ENCODE results near the gene PCSK6. TPM values are rescaled to one million over a fixed set of nuclear protein-coding genes. Genes with fewer than 3 reads are reported as not detected.

Gene PCSK6
- total and polyA plus RNA-seq, 5 experiments from 2014 or later, result 0.04 to 6.7 (median 1.3) TPM

DNA sequence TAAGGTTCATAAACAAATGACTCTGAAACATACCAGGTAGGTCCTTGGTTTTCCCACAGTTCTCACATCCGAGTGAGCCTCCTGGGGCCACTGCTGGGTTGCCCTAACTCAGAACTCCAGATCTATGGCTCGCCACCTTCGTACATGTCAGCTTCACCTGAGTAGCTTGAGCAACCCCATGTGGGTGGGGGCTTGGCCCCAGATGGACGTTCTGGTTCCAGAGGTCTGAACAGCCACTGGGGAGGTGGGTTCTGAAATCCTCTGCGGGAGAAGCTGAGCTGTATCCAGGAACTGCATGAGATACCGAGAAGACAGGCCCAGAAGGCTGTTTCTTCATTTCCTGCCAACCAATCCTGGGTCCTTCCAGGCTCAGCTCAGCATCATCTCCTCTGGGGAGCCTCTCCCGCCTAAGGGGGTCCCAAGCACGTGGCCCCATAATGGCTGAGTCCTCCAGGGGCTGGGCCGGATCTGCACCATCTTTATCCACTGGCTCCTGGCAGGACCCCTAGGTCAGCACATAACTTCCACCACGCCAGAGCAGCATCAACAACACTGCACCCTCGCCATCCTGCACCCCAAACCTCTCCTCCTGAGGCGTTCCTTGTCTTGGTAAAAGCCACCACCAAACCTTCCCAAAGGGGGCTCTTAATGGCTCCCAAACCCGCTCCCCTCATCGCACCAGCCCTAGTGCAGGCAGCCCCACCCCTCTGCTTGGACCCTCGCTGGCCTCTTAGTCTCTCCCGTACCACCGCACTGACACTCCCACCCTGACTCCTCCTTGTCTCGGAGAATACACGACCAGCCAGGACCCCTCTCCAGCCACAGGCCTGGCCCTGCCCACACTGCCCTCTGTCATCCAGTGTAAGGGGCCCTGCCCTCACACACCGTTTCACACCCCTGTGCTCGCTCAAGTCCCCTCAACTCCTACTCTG is 39.8 kb downstream of the PCSK6 start:
- peaks cover 0 to 11% (median 0%) of the 10 kb centered on the region in 9 donors for H3K9me3 Mint-ChIP-seq
- H3K36me3 Mint-ChIP-seq, result peaks cover 0 to 3% (median 0%) of the 10 kb centered on the region in 3 donors
- H3K4me3 Mint-ChIP-seq, result no peak overlapping the region
- DNase-seq (no peak), ATAC-seq (no peak)
- peaks cover 21 to 54% (median 22%) of the 10 kb centered on the region in 5 donors for H3K27me3 Mint-ChIP-seq
- POLR2A ChIA-PET, result no interaction called here
- H3K4me1 Mint-ChIP-seq, result peaks cover 0 to 12% (median 3%) of the 10 kb centered on the region in 4 donors
- no peak overlapping the region for H3K27ac Mint-ChIP-seq

DNA sequence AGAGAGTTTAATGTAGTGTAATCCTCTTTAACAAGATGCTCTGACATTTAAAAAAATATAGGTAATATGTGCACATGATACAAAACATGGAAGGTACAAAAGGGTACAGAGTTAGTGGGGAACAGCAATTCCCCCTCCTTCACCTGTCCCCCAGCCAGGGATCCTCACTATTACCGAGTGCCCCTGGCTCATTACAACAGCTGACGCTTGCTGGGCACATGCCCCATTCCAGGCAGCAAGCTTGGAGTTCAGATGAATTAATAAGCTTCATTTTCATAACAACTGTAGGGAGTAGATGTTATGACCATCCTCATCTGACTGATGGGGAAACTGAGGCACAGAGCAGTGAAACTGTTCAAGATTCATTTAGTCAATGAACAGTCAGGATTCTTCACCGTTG is 41.2 kb downstream of the PCSK6 start:
- peaks cover 0 to 12% (median 3%) of the 10 kb centered on the region in 4 donors for H3K4me1 Mint-ChIP-seq
- H3K4me3 Mint-ChIP-seq, result no peak overlapping the region
- peaks cover 0 to 3% (median 0%) of the 10 kb centered on the region in 3 donors for H3K36me3 Mint-ChIP-seq
- DNase-seq, result no peak
- POLR2A ChIA-PET, result no interaction called here
- H3K27ac Mint-ChIP-seq, result no peak overlapping the region
- H3K27me3 Mint-ChIP-seq, result peaks cover 16 to 46% (median 21%) of the 10 kb centered on the region in 5 donors
- no peak for ATAC-seq
- H3K9me3 Mint-ChIP-seq, result peaks cover 0 to 12% (median 0%) of the 10 kb centered on the region in 9 donors

DNA sequence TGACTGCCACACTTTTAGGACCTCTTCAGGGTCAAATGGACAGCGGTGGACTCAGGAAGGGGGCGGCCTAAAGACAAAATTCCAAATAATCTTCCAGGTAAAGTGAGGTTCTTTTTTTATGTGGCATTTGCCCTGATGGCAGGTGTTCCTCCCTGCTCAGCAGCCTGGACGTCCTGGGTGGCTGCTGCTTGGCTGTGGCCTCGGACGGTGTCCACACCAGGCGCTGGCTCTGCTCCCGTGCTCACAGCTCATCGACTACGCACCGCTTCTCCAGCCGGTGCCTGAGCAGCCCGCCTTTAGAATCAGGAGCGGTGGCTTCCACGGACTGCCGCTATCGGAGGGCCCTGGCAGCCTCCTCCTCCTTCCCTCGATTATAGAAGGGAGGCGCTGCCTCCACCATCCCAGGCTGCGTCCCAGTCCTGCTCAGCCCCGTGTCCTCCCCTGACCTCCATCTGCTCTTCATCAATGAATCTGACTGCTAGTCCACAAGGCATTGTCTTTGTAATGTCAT is 41.9 kb downstream of the PCSK6 start:
- Mint-ChIP-seq H3K4me1 (peaks cover 0 to 12% (median 4%) of the 10 kb centered on the region in 4 donors), H3K4me3 (no peak overlapping the region), H3K27me3 (peaks cover 14 to 38% (median 21%) of the 10 kb centered on the region in 5 donors), H3K9me3 (peaks cover 0 to 12% (median 0%) of the 10 kb centered on the region in 9 donors), H3K27ac (no peak overlapping the region), H3K36me3 (peaks cover 0 to 3% (median 0%) of the 10 kb centered on the region in 3 donors)
- DNase-seq, result no peak
- no peak for ATAC-seq
- POLR2A ChIA-PET, result no interaction called here

DNA sequence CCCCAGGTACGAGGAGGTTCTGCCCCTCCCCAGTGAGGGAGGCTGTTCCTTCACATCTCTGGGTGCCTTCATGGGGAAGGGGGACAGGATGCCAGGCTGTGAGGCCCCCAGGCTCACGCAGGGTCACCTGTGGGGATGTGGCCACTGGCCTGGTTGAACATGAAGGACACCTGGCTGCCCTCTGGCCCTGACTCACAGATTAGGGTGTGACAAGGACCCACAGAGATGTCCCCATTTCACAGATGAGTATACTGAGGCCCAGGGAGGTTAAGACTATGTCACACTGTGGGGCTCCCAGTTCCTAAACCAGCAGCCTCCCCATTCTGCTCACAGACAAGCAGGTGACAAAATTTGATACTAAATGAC is 42.4 kb downstream of the PCSK6 start:
- peaks cover 0 to 12% (median 5%) of the 10 kb centered on the region in 4 donors for H3K4me1 Mint-ChIP-seq
- ATAC-seq, result no peak
- H3K27me3 Mint-ChIP-seq, result peaks cover 12 to 34% (median 20%) of the 10 kb centered on the region in 5 donors
- no peak for DNase-seq
- peaks cover 0 to 3% (median 0%) of the 10 kb centered on the region in 3 donors for H3K36me3 Mint-ChIP-seq
- H3K27ac Mint-ChIP-seq, result no peak overlapping the region
- H3K4me3 Mint-ChIP-seq, result no peak overlapping the region
- POLR2A ChIA-PET, result no interaction called here
- peaks cover 0 to 12% (median 0%) of the 10 kb centered on the region in 9 donors for H3K9me3 Mint-ChIP-seq

DNA sequence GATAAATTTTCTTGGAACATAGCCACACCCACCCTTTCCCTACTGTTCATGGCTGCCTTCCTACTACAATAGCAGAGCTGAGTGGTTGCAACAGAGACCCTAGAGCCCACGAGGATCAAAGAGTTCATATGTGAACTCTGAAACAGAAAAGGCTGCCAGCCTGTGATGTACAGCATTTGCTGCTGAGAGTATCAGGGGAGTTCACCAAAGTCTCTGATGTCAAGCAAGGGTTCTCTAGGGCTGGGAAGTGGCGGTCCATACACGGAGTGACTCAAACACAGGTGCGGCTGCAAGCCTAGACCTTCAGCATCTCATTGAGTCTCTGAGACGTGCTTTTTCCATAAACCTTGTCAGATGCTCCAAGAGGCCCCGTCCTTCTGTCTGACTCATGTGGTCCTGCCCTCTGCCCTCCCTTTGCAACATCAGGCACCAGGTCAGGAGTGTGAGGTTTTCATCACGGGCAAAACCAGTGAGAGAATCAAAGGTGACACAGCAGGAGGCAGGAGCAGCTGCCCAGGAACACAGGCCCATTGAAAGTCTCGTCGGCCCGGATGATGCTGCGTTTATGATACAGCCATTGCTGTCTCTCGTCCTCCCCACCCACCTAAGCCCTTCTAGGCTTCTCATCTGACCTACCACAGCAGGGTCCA is 42.9 kb downstream of the PCSK6 start:
- Mint-ChIP-seq H3K36me3 (peaks cover 0 to 3% (median 0%) of the 10 kb centered on the region in 3 donors), H3K4me1 (peaks cover 0 to 11% (median 5%) of the 10 kb centered on the region in 4 donors), H3K27me3 (peaks cover 9 to 29% (median 17%) of the 10 kb centered on the region in 5 donors), H3K9me3 (peaks cover 0 to 12% (median 0%) of the 10 kb centered on the region in 9 donors), H3K27ac (no peak overlapping the region), H3K4me3 (no peak overlapping the region)
- POLR2A ChIA-PET, result no interaction called here
- ATAC-seq (no peak), DNase-seq (no peak)

DNA sequence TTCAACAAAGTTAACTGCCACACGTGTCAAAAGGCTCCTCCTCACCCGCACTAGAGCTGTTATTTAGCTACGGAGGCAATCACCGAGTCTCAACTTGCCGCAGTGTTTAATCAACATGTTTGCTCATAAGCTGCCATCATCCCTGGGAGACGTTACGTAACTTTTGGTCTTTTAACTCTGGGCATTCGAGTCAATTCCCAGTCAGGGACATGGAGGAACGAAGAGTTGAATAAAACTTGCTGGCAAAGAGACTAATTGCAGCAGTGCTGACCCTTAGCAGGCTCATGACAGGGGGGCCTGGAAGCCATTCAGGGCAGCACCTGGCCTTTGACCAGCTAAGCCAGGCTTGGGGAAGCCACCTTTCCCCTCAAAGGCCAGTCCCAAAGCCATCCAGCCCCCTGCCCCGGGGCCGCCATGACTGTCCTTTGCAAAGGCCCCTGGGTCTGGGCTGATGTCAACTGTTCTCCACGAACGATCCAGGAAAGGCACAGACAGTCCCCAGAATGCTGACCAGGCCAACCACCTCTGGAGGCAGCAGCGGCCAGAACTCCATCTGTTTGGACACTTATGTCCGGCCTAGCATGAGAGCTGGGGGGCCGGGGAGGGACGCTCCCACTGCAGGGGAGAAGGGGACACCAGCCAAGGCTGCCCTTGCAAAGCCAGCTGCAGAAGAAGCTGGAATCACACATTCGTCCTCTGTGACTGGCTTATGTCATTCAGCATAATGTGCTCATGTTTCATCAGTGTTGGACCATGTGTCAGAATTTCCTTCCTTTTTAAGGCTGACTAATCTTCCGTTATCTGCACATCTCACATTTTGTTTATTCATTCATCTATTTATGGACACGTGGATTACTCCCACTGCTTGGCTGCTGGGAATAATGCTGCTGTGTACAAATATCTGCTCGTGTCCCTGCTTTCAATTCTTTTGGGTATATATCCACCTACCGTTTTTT is 43.7 kb downstream of the PCSK6 start:
- ATAC-seq, result no peak
- no peak for DNase-seq

DNA sequence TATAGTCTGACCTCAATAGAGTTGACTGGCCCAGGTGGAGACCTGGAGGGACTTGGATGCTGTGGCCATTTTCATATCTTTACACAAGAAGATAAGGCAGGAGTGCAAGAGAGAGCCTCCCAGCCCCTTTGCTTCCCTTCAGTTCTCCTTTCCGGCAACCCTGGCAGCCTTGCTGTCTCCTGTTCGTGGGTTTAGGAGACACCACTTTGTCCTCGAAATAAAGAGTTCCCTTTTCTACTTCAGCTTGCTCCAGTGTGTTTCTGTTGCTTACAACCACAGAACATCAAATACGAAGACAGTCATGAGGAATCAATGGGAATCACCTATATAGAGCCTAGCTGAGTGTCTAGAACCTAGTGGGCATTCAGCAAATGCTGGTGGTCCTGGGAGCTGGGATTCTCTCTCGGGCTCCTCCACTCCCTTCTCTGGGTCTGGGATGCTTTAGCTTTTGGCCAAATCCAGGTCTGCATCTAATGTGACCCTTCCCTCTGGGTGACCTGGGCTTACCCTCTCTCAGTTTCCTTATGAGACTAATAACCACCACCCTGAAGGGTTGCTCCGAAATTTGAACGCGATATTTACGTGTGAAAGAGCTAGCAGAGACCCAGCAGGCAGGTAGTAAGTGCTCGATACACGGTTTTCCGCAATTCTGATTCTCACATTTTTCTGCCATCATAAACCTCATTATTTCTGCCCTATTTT is 44.5 kb downstream of the PCSK6 start:
- H3K36me3 Mint-ChIP-seq, result peaks cover 0 to 3% (median 0%) of the 10 kb centered on the region in 3 donors
- no peak for DNase-seq

More for the DNA sequence above, 43.7 kb downstream of the PCSK6 start:
- POLR2A ChIA-PET, result no interaction called here
- no peak overlapping the region for H3K4me3 Mint-ChIP-seq
- no peak overlapping the region for H3K27ac Mint-ChIP-seq
- peaks cover 0 to 3% (median 0%) of the 10 kb centered on the region in 3 donors for H3K36me3 Mint-ChIP-seq
- H3K4me1 Mint-ChIP-seq, result peaks cover 0 to 13% (median 2%) of the 10 kb centered on the region in 4 donors
- H3K27me3 Mint-ChIP-seq, result peaks cover 5 to 21% (median 11%) of the 10 kb centered on the region in 5 donors
- peaks cover 0 to 12% (median 0%) of the 10 kb centered on the region in 9 donors for H3K9me3 Mint-ChIP-seq

DNA sequence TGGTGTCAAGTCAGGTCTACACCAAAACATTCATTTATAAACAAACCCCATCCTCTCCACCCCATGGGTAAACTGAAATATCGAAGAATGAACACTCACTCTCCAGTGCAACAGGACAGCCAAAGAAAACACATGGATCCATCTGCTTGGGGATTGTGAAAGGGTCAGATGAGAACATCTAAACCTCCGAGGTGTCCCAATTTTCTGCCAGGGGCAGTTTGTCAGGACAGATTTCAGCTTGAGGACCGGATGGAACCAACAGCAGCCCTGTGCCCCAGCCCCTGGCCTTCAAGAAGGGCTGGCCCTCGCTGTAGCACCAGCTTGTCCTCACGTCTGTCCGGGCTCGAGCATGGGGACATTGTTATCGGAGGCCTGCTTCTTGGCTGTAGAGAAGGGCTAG is 45.5 kb downstream of the PCSK6 start:
- Mint-ChIP-seq H3K4me3 (no peak overlapping the region), H3K36me3 (peaks cover 0 to 3% (median 0%) of the 10 kb centered on the region in 3 donors), H3K9me3 (peaks cover 0 to 12% (median 0%) of the 10 kb centered on the region in 9 donors), H3K27ac (no peak overlapping the region), H3K27me3 (peaks cover 1 to 10% (median 9%) of the 10 kb centered on the region in 5 donors), H3K4me1 (peaks cover 0 to 13% (median 2%) of the 10 kb centered on the region in 4 donors)
- POLR2A ChIA-PET, result no interaction called here
- DNase-seq (no peak), ATAC-seq (no peak)

More for the DNA sequence above, 44.5 kb downstream of the PCSK6 start:
- Mint-ChIP-seq H3K27ac (peak overlapping the region in 1 of 10 donors; percentile 53), H3K27me3 (peaks cover 3 to 12% (median 8%) of the 10 kb centered on the region in 5 donors), H3K4me1 (peaks cover 0 to 13% (median 2%) of the 10 kb centered on the region in 4 donors), H3K9me3 (peaks cover 0 to 12% (median 0%) of the 10 kb centered on the region in 9 donors), H3K4me3 (no peak overlapping the region)
- ATAC-seq, result no peak
- POLR2A ChIA-PET, result no interaction called here

DNA sequence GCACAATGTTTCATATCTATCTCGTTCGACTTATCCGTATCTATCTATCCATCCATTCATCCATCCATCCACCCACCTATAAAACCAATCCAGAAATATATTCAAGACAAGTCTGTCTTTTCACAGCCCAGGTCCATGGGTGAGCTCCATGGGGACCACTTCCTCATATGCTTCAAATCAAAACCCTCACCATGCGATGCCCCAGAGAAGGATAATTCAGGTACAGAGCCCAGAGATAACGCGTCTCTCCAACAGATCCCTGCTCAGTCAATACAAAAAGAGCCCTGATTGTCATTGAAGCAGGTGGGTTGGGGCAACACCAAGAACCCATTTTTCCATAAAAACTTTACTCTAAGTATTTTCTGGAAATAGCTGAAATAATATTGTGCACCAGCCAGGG is 47.2 kb downstream of the PCSK6 start:
- POLR2A ChIA-PET, result no interaction called here
- Mint-ChIP-seq H3K27ac (no peak overlapping the region), H3K27me3 (peaks cover 2 to 18% (median 12%) of the 10 kb centered on the region in 5 donors), H3K36me3 (peaks cover 0 to 4% (median 3%) of the 10 kb centered on the region in 3 donors), H3K4me1 (peaks cover 0 to 13% (median 2%) of the 10 kb centered on the region in 4 donors), H3K4me3 (no peak overlapping the region), H3K9me3 (peaks cover 0 to 12% (median 0%) of the 10 kb centered on the region in 9 donors)
- DNase-seq (no peak), ATAC-seq (no peak)

DNA sequence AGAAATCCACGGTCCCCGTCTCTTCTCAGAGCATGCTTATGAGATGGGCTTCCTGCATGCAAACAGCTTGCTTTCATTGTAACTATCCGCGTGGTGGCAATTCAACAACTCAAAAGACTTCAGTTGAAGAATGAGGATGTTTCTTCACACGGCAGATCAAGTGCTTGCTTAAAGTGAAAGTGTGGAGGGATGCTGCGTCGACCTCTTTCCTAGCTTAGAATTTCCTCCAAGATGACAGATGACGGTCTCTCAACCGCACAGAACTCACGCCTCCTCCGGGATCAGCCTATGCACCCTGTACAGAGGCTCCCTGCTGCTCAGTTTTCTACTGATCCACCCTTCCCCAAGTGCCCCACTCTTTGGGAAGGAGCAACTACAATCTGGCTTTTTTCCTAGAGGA is 47.8 kb downstream of the PCSK6 start:
- DNase-seq (no peak), ATAC-seq (no peak)
- Mint-ChIP-seq H3K9me3 (peaks cover 0 to 12% (median 0%) of the 10 kb centered on the region in 9 donors), H3K36me3 (peaks cover 0 to 4% (median 3%) of the 10 kb centered on the region in 3 donors), H3K4me1 (peaks cover 0 to 13% (median 2%) of the 10 kb centered on the region in 4 donors), H3K27ac (peak overlapping the region in 2 of 10 donors; percentile 10 to 24), H3K27me3 (peaks cover 2 to 18% (median 12%) of the 10 kb centered on the region in 5 donors), H3K4me3 (peak overlapping the region in 4 of 10 donors; percentile 15 to 59 (median 34))
- POLR2A ChIA-PET, result no interaction called here

Data from naive thymus-derived CD8-positive, alpha-beta T cell (primary cell).